ENCODE measurements around the gene DKK2.

Gene DKK2

GRCh38 chr4:107017443-107018343, 18.4 kb downstream of the DKK2 start:
- DNase-seq (ENCODE audit: low spot score), result no peak

DNA sequence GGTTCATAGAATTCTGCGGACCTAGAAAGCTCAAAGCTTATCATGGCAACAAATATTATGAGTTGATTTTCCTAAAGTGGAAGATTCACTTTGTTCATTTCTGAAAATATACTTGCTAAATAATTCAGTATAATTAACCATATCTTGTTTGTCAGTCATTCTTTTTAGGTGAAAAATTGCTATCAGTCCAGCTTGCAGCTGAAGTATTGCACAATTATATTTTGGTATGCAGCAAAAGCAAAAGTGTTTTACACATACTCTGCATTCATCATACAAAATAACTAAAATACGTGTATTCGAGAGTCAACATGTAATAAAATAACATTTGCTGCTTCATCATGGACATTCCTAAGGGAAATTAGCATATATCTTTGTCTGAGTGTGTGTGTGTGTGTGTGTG, 24.8 kb downstream of the DKK2 start:
- DNase-seq (ENCODE audit: low spot score), result no peak

- DNase-seq (ENCODE audit: low spot score), result no peak
Measured at GRCh38 chr4:107009196-107009968, 26.7 kb downstream of the DKK2 start.

DNA sequence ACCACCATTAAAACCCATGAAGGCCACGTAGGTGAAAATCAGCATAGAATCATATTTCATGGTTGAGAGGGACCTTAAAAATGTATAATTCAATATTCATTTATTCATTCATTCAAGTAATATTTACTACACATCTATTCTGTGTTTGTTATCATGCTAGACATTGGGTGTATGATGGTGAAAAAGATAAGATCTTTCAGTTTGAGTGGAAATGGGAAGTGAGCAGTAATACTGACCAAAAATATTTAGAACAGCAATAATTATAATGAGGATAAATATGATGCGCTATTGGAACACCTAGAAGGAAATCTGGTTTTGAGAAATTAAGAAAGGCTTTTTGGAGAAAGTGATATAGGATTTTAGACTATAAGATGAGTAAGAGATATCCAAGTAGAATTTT, 28.0 kb downstream of the DKK2 start:
- no peak for DNase-seq (ENCODE audit: low spot score)

GRCh38 chr4:107006218-107006617, 29.9 kb downstream of the DKK2 start:
- DNase-seq (ENCODE audit: low spot score), result no peak

GRCh38 chr4:106996490-106996889, 39.6 kb downstream of the DKK2 start:
- DNase-seq (ENCODE audit: low spot score), result no peak

- DNase-seq (ENCODE audit: low spot score), result no peak
Measured at GRCh38 chr4:106993827-106994226, 42.3 kb downstream of the DKK2 start.

DNA sequence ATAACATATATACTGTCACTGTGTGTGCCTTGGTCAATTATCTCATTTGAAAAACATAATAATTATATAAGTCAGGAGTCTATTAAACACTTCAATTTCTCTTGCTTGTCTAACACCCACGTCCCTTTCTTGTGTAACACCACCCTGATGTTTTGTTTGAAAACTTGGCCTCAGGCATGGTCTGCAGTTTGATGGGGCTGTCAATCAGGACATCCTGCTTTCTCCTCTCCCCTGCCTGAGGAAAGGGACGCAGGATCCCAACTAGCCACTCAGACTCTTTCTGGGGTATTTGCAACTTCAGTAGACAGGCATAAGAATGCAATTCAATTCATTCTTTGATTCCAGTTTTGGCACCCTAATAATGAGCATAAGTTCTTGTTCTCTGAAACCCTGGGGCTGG, 48.8 kb downstream of the DKK2 start:
- no peak for DNase-seq (ENCODE audit: low spot score)

DNA sequence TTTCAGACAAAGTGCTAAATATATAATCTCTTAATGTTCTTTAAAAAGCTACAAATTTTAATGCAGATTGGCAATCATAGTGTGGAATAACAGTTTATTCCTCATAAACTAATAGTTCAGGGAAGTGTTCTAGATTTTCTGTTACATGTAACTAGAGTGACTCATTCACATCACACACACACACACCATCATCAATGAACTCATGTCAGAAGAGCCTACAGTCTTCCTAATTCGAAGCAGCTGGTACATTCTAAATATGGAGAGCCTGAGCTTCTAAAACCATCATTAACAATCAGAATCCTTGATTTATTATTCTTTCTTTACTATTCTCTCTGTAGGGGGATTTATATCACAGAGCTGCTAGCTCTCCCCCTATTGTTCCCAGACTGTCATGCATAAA, 49.6 kb downstream of the DKK2 start:
- DNase-seq (ENCODE audit: low spot score), result no peak

DNA sequence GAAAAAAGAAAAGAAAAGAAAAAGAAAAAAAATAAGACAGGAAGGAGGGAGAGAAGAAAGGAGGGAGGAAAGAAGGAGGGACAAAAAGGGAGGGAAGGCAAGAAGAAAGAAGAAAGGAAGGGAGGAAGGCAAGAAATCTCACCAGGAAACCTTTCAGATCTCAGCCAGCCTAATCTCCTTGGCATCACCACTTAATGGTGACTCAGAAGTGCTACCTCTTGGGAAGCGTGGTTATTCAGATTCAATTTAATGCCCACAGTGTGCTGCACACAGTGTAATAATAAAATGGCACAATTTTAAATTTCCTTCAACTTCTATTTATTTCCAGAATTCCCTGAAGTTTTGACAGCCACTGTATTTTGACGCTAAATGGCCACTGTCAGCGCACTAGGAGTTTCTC, 50.3 kb downstream of the DKK2 start:
- no peak for DNase-seq (ENCODE audit: low spot score)

DNA sequence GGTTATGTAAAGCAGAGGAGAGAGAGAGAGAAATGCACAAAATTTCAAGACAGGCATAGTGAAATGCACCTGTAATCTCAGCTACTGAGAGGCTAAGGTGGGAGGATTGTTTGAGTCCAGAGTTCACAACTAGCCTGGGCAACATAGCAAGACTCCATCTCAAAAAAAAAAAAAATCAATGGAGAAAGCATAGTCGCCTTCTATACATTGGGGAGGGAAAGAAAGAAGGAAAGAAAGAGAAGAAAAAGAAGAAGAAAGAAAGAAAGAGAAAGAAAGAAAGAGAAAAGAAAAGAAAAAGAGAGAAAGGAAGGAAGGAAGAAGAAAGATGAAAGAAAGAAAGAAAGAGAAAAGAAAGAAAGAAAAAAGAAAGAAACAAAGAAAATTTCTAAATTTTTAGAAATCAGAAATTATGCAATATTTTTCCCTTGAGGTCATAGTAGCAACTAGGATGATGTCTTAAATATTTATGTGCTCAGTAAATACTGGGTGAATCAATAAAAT, 53.4 kb downstream of the DKK2 start:
- no peak for DNase-seq (ENCODE audit: low spot score)

DNA sequence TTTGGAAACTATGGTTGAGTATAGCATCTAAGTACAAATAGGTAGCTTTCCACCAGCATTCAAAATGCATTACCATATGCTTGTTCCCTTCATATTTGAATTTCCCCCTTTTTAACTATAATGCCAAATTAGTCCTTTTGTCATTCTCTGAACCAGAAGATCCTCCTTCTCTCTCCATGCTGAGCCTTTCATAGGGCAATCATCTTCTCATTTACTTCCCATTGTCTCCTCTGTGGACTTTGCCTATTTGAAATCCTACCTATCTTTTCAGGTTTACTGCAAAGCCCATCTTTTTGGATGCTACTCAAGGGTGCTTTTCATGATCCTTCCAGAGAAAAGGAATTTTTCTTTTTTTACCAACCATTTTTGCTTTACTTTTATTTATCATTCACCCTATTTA, 54.7 kb downstream of the DKK2 start:
- DNase-seq (ENCODE audit: low spot score), result no peak

GRCh38 chr4:106979476-106979875, 56.6 kb downstream of the DKK2 start:
- DNase-seq (ENCODE audit: low spot score), result no peak

DNA sequence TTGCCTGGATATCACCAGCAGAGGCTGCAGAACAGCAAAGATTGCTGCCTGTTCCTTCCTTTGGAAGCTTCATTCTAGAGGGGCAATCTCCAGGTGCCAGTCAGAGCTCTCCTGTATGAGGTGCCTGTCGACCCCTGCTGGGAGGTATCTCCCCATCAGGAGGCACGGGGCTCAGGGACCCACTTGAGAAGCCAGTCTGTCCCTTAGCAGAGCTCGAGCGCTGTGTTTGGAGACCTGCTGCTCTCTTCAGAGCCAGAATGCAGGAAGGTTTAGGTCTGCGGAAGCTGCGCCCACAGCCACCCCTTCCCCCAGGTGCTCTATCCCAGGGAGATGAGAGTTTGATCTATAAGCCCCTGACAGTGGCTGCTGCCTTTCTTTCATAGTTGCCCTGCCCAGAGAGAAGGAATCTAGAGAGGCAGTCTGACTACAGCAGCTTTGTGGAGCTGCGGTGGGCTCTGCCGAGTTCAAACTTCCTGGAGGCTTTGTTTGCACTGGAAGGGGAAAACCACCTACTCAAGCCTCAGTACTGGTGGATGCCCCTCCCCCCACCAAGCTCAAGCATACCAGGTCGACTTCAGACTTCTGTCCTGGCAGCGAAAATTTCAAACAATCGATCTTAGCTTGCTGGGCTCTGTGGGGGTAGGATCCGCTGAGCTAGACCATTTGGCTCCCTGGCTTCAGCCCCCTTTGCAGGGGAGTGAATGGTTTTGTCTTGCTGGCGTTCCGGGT, 57.9 kb downstream of the DKK2 start:
- DNase-seq (ENCODE audit: low spot score), result no peak

GRCh38 chr4:106971636-106972035, 64.5 kb downstream of the DKK2 start:
- no peak for DNase-seq (ENCODE audit: low spot score)

- no peak for DNase-seq (ENCODE audit: low spot score)
Measured at GRCh38 chr4:106967892-106968291, 68.2 kb downstream of the DKK2 start.

DNA sequence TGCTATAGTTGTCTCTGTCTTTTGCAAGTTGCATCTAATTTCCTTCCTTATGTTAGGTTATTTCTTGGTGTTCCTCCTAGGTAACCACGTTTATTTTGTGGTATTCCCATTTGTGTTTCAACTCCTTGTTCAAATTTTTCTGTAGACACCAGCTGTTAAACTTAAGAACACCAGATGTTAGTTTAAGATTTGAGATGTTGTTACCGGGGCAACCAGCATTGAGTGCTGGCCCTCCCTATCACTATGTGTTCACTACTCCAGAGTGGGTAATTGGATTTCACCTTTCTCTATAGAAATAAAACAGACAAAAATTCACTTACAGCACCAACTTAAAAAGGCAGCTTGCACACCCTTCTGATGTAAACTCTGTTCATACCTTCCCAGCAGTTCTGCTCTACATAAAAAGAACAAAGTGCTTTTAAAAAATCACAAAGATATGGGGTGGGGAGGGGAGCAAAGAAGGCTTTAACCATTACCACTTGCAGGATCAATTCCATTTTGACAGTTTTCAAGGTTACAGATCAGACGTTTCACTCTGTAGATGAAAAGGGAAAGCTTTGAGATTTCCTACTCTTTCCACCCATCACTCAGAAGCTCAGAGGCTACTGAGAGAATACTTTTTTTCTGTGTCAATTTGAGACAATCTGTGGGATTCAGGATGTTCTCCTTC, 82.9 kb downstream of the DKK2 start:
- no peak for DNase-seq (ENCODE audit: low spot score)

GRCh38 chr4:106951891-106952290, 84.2 kb downstream of the DKK2 start:
- DNase-seq (ENCODE audit: low spot score), result no peak

DNA sequence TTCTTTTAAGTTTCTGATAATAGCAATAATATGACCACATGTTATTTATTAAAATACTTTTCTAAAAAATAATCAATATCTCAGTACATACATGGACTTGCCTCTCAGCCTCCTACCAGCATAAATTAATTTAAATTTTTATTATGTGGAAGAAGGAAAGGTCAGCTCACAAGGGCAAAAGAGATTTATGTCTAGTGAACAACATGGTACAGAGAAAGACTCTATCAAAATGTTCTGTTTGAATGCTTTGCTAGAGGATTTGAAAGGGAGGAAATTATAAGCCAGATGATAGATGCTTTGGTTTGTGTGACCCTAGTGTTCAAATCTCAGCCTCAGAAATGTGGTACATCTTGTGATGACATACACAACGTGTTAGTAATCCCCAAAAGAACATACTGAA, 94.3 kb downstream of the DKK2 start:
- no peak for DNase-seq (ENCODE audit: low spot score)

- DNase-seq (ENCODE audit: low spot score), result no peak
Measured at GRCh38 chr4:106930522-106930921, 105.6 kb downstream of the DKK2 start.

DNA sequence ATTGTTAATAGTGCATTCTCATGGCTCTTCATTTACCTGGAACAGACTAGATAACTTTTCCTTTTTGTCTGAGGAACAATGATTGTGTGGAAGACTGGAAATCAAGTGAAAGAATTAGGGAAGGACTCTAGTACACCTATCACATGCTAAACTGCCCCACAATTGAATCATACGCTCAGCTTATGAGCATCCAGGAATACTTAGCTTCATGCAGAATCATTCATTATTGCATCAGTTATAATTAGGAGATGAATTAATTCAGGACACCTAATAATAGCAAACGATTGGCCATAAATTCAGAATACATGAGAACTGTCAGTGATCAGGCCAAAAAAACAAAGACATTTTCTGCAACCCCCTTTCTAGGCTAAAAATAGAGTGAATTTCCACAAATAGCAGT, 106.9 kb downstream of the DKK2 start:
- DNase-seq (ENCODE audit: low spot score), result no peak

DNA sequence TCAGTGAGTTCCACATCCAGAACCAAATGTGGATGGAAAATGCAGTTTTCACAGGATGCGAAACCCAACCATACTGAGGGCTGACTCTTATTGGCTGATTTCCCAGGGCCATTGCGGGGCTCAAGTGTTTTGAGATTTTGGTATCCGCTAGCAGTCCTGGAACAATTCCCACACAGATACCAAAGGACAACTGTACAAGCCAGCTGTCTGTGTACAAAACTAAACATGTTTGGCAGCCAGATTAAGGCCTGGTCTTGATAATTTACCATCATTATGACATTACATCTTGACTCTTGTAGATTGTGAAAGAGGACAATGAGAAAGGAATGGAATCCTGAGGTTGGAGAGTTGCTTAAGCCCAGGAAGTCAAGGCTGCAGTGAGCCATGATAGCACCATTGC, 121.9 kb downstream of the DKK2 start:
- DNase-seq (ENCODE audit: low spot score), result no peak

All from hematopoietic multipotent progenitor cell treated with erythropoietin and hydrocortisone succinate and interleukin-3 and kit ligand, for 17 days (in vitro differentiated cells).